A549 (cell line): Measurements from ENCODE around the gene NEK7. TPM values are rescaled to one million over a fixed set of nuclear protein-coding genes. Genes with fewer than 3 reads are reported as not detected.

ENCODE experiments used
- ATAC-seq, 2 experiments: fragments of 200-7000 bp in 1 of 2; fragments of >200 bp in 1 of 2; cut with Nextera tagmentation in 1 of 2; cut with Tn5 transposase in 1 of 2; 3 replicates each; pipeline versions ENCODE4 v1.8.0 to v1.9.1; 2018 to 2020; ENCODE audit warnings: mild to moderate bottlenecking in 1 of 2, moderate library complexity in 1 of 2
- CTCF ChIA-PET: fragments of 300-600 bp; sonication (Branson Sonifier 250); formaldehyde crosslinking; extraction: SDS; loops from one replicate; lab custom pipeline; 2021; ENCODE audit warnings: antibody characterized with exemption, inconsistent platforms; lab: Yijun Ruan, JAX
- POLR2A ChIA-PET: fragments of 350-600 bp; formaldehyde crosslinking; extraction: SDS; loops from one replicate; lab custom pipeline; 2021; ENCODE audit warnings: antibody characterized with exemption, inconsistent platforms; lab: Yijun Ruan, JAX
- DNase-seq, 2 experiments: peaks; one replicate each; pipeline versions ENCODE4 v3.0.0 to v3.0.0-alpha.2; 2011 to 2016; ENCODE audit warnings: low read depth in 1 of 2, low spot score in 1 of 2
- FAIRE-seq: peaks from 2 replicates; lab custom pipeline; 2011; peaks lifted over from hg19 to GRCh38; lab: Jason Lieb, UNC
- H3K27ac ChIP-seq, 2 experiments: fragments of >200 bp; sonication (Bioruptor Twin); formaldehyde crosslinking; 3 replicates each; pipeline ENCODE4 v1.5.1; 2016 to 2017
- H3K4me1 ChIP-seq: fragments of >200 bp; sonication (Bioruptor Twin); formaldehyde crosslinking; 3 replicates; pipeline ENCODE4 v1.6.1; 2016
- H3K4me2 ChIP-seq: fragments of >200 bp; sonication (Bioruptor Twin); formaldehyde crosslinking; 3 replicates; pipeline ENCODE4 v1.6.1; 2016
- H3K4me3 ChIP-seq: fragments of >200 bp; sonication (Bioruptor Twin); formaldehyde crosslinking; 3 replicates; pipeline ENCODE4 v1.5.1; 2016
- H3K9me3 ChIP-seq: fragments of >200 bp; sonication (Bioruptor Twin); formaldehyde crosslinking; 3 replicates; pipeline ENCODE4 v1.6.1; 2016
- BCL3 ChIP-seq: fragments of >200 bp; sonication (Bioruptor Twin); formaldehyde crosslinking; IDR thresholded peaks from 3 replicates; pipeline ENCODE4 v1.6.1; 2016
- CBX2 ChIP-seq: fragments of 200-600 bp; sonication (generic); IDR thresholded peaks from 2 replicates; pipeline ENCODE4 v1.6.1; 2016; ENCODE audit warnings: low read depth, mild to moderate bottlenecking, borderline replicate concordance
- CEBPB ChIP-seq, 2 experiments: fragments of >200 bp in 1 of 2; sonication (Bioruptor Twin) in 1 of 2; formaldehyde crosslinking in 1 of 2; IDR thresholded peaks; 2 replicates each; pipeline ENCODE4 v1.6.1; 2012 to 2016
- CHD4 ChIP-seq: fragments of 200-600 bp; sonication (generic); IDR thresholded peaks from 2 replicates; pipeline ENCODE4 v1.6.1; 2016; ENCODE audit warnings: antibody characterized with exemption, mild to moderate bottlenecking, borderline replicate concordance
- CTCF ChIP-seq: fragments of >200 bp; sonication (Bioruptor Twin); formaldehyde crosslinking; IDR thresholded peaks from 3 replicates; pipeline ENCODE4 v1.5.1; 2016
- E2F6 ChIP-seq: IDR thresholded peaks from 2 replicates; pipeline ENCODE4 v1.6.1; 2012; ENCODE audit warnings: low read depth, borderline replicate concordance
- EHMT2 ChIP-seq: fragments of 200-600 bp; sonication (generic); IDR thresholded peaks from 2 replicates; pipeline ENCODE4 v1.6.1; 2016; ENCODE audit warnings: antibody characterized with exemption, low read depth, mild to moderate bottlenecking, moderate library complexity
- ESRRA ChIP-seq: fragments of 150-350 bp; IDR thresholded peaks from 2 replicates; pipeline ENCODE4 v1.6.1; 2014; ENCODE audit warnings: mild to moderate bottlenecking, low read length, borderline replicate concordance
- GATA3 ChIP-seq: IDR thresholded peaks from 2 replicates; pipeline ENCODE4 v1.6.1; 2012; ENCODE audit warnings: borderline replicate concordance
- HES2 ChIP-seq: fragments of >200 bp; sonication (Bioruptor Twin); formaldehyde crosslinking; IDR thresholded peaks from 2 replicates; pipeline ENCODE4 v1.6.1; 2016
- HOXB5 ChIP-seq: fragments of 250-450 bp; sonication (Bioruptor Pico); IDR thresholded peaks from 2 replicates; pipeline ENCODE4 v1.5.0; 2020; ENCODE audit warnings: mild to moderate bottlenecking, moderate library complexity
- JUN ChIP-seq, 2 experiments: fragments of >200 bp; sonication (Bioruptor Twin); formaldehyde crosslinking; IDR thresholded peaks; 2 replicates in 1 of 2; 3 replicates in 1 of 2; pipeline ENCODE4 v1.6.1; 2016 to 2017
- MAFK ChIP-seq: fragments of 450-650 bp; IDR thresholded peaks from 2 replicates; pipeline ENCODE4 v1.6.1; 2014; ENCODE audit not compliant: partially characterized antibody
- NR3C1 ChIP-seq: fragments of >200 bp; sonication (Bioruptor Twin); formaldehyde crosslinking; IDR thresholded peaks from 3 replicates; pipeline ENCODE4 v1.6.1; 2017
- PBX3 ChIP-seq: IDR thresholded peaks from 2 replicates; pipeline ENCODE4 v1.6.1; 2012
- POLR2A ChIP-seq: IDR thresholded peaks from 2 replicates; pipeline ENCODE4 v1.6.1; 2012; ENCODE audit warnings: mild to moderate bottlenecking, low read length
- POLR2AphosphoS2 ChIP-seq: conservative IDR thresholded peaks from 2 replicates; pipeline ENCODE4 v1.6.1; 2012; ENCODE audit warnings: low read length, improper control_type of control experiment, inconsistent platforms
- RCOR1 ChIP-seq: fragments of 150-350 bp; IDR thresholded peaks from 2 replicates; pipeline ENCODE4 v1.6.1; 2014; ENCODE audit warnings: antibody characterized with exemption, low read length, low read depth
- REST ChIP-seq: fragments of 200-600 bp; sonication (generic); IDR thresholded peaks from 2 replicates; pipeline ENCODE4 v1.6.1; 2016; ENCODE audit warnings: antibody characterized with exemption, mild to moderate bottlenecking, moderate library complexity
- SMC3 ChIP-seq: fragments of >200 bp; sonication (Bioruptor Twin); formaldehyde crosslinking; IDR thresholded peaks from 3 replicates; pipeline ENCODE4 v1.6.1; 2018; ENCODE audit warnings: inconsistent platforms
- SREBF2 ChIP-seq: fragments of 450-650 bp; IDR thresholded peaks from 2 replicates; pipeline ENCODE4 v1.6.1; 2014; ENCODE audit warnings: mild to moderate bottlenecking, moderate library complexity
- TFCP2L1 ChIP-seq: fragments of 250-450 bp; sonication (Bioruptor Pico); IDR thresholded peaks from 2 replicates; pipeline ENCODE4 v1.5.0; 2021; ENCODE audit warnings: mild to moderate bottlenecking
- USF2 ChIP-seq: fragments of 450-650 bp; IDR thresholded peaks from 2 replicates; pipeline ENCODE4 v1.6.1; 2014; ENCODE audit warnings: antibody characterized with exemption
- ZFP36 ChIP-seq: fragments of 450-650 bp; IDR thresholded peaks from 2 replicates; pipeline ENCODE4 v1.6.1; 2014; ENCODE audit warnings: borderline replicate concordance; ENCODE audit not compliant: partially characterized antibody
- WGBS: methylation state at CpG from one replicate; pipeline ENCODE4 v1.1.6; 2017; ENCODE audit errors: missing lambda C conversion rate; 5-methylcytosine and 5-hydroxymethylcytosine counted together
- polyA minus RNA-seq: library from RNA; depleted of rRNA, polyadenylated mRNA; stranded (reverse); fragments of >200 nt; gene quantifications from 2 replicates; pipeline ENCODE4 v1.2.3, GENCODE V29; 2011; rRNA and poly(A)+ RNA removed
- polyA plus RNA-seq, 4 experiments: library from polyadenylated mRNA; depleted of rRNA in 3 of 4; stranded (reverse); fragments of >200 nt; fragmentation: RNase III in 1 of 4; extraction: RNeasy Plus Mini Kit Qiagen cat#74134 plus additional on column Dnase treatment in 1 of 4; gene quantifications; 2 replicates in 3 of 4; 3 replicates in 1 of 4; pipeline ENCODE4 v1.2.3, GENCODE V29; 2011 to 2017

The NEK7 gene
- polyA plus RNA-seq (2011; rRNA removed), result 62.9 and 66.9 TPM in 2 replicates
- polyA plus RNA-seq (2012; cell fraction: cytosol; rRNA removed), result 10.6 and 12.6 TPM in 2 replicates
- polyA plus RNA-seq (2012; cell fraction: nucleus; rRNA removed), result 5.6 and 6.7 TPM in 2 replicates
- polyA plus RNA-seq (2017; fragmentation: RNase III; extraction: RNeasy Plus Mini Kit Qiagen cat#74134 plus additional on column Dnase treatment), result 13.1 to 16.0 TPM (median 15.9 TPM) in 3 replicates
- polyA minus RNA-seq, result 28.0 and 34.1 TPM in 2 replicates

GRCh38 chr1:198156745-198157240 lies at the start of gene NEK7:
TSS of gene NEK7 (plus strand) at chr1:198156998. CDS start at chr1:198232581, 75,583 bp downstream.
- no peak for TF ChIP-seq CEBPB (IDR thresholded peaks at IDR 0.05)
- no peak for TF ChIP-seq EHMT2
- peak; percentile 35 for TF ChIP-seq ZFP36
- TF ChIP-seq POLR2AphosphoS2, result no peak
- TF ChIP-seq HOXB5 (CRISPR knock-in tag), result no peak
- TF ChIP-seq ESRRA, result no peak
- no peak for TF ChIP-seq HES2
- TF ChIP-seq MAFK, result no peak
- TF ChIP-seq CBX2, result no peak
- TF ChIP-seq E2F6, result no peak; the same call in 1 of the 2 replicates
- no peak for TF ChIP-seq RCOR1
- no peak for TF ChIP-seq CTCF
- TF ChIP-seq BCL3, result peak; percentile 42; the same call in 1 of the 3 replicates
- TF ChIP-seq CHD4, result no peak
- TF ChIP-seq SREBF2, result no peak
- no peak for TF ChIP-seq PBX3
- TF ChIP-seq USF2, result no peak
- peak; percentile 9; the same call in 1 of the 3 replicates for TF ChIP-seq SMC3
- no peak for TF ChIP-seq NR3C1
- no peak for TF ChIP-seq REST
- peak; percentile 79 for TF ChIP-seq POLR2A
- no peak; the same call in 1 of the 2 replicates for TF ChIP-seq GATA3
- 0 out of 2 replicates have a peak, but pooled peaks have one; percentile 38 for TF ChIP-seq TFCP2L1 (CRISPR knock-in tag)
- TF ChIP-seq JUN (IDR thresholded peaks at IDR 0.05), result peak; percentile 62 to 67; a peak in 2 of 5 replicates
- DNase-seq (peak; percentile 82 to 86), FAIRE-seq (no peak), ATAC-seq (peak; percentile 77 to 81)
- peak within 1 kb of the TSS; percentile 94 to 97 for H3K27ac ChIP-seq
- peak within 1 kb of the TSS; percentile 99 for H3K4me2 ChIP-seq
- 2% methylated on average over 11 of the region's 63 CpGs for WGBS
- peaks cover 50% of the 10 kb centered on the region for H3K4me1 ChIP-seq
- ChIA-PET CTCF (interaction anchor here (0.9 to 2.9 kb wide), 16 partner anchors 9 to 506 kb away, joined by 3 to 12 read pairs (median 4); no protein-coding TSS in a partner anchor), POLR2A (interaction anchor here (0.6 to 1.0 kb wide), 3 partner anchors 31 to 311 kb away, joined by 3 to 5 read pairs (median 3); partner anchors contain the start of gene LHX9)
- no peaks in the 10 kb centered on the region for H3K9me3 ChIP-seq
- H3K4me3 ChIP-seq, result peak within 1 kb of the TSS; percentile 96
